Activated T-cell treated with anti-CD3 and anti-CD28 coated beads, Interleukin-2, amount 50 U/mL, for 1 hour (primary cell): ENCODE data around the gene TSPAN9.

Source experiments
- DNase-seq: peaks from one replicate; pipeline ENCODE4 v3.0.0-alpha.2; 2020

Gene TSPAN9

GRCh38 chr12:3213768-3214167 is 136.6 kb downstream of the TSPAN9 start:
- DNase-seq = no peak

DNA sequence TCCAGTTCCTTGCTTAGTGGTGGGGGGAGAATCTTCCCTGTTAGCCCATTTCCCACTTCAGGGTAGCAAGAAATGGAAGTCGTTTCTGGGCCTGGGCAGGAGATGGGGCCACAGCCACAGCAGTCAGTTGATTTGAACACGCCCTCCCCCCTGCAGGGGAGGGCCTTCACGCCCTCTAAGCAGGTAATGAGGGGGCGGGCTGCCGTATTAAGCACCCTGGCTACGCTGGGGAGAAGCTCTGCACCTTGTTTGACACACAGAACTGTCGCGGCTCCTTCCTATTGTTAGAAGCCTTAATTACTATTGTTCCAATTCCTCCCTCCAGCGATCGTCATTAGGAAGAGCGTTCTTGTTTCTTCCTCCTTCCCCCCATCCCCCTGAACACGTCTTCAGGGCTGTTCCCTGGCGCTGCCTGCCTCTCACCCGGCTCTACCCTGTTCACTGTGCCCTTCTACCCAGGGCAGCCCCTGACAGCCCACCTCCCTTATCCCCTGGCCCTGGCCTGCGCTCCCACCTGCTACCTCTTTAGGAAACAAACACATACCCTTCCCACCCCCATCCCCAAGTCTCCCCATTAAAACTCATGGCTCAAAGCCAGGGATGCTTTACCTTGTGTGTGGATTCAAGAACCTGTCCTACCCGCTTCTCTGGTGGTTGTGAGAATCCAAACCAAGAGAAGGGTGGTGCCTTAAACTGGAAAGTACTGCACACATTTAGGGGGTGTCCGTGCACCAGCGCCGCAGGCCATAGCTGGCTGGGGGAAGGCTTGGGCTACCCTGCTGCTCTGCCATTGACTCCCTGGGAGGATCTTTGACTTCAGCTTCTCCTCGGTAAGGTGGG is 137.6 kb downstream of the TSPAN9 start:
- no peak for DNase-seq

DNA sequence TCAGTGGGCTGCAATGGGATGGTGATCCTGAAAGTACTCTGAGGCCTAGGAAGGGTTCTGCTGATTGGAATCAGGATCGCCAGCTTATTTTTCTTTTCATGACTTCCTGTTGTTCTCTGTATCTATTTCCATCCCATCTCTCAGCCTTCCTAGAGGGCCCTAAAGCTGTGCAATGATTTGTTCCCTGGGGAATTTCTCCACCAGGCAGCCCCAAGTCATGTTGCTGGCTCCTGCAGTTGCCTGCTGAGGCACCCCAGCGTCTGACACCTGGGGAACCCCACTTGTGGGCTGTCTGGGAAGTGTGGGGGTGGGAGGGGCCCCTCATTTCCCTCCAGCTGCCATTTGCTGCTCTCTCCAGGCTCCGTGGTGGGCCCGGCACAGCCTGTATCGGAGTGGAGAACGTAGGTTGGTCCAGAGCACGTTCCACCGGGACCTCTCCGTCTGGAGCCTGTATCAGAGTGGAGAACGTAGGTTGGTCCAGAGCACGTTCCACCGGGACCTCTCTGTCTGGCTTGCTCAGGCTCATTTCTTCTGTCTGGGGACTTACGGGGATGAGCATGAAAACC is 138.3 kb downstream of the TSPAN9 start:
- DNase-seq = no peak

GRCh38 chr12:3216097-3216496 is 138.9 kb downstream of the TSPAN9 start:
- no peak for DNase-seq

DNA sequence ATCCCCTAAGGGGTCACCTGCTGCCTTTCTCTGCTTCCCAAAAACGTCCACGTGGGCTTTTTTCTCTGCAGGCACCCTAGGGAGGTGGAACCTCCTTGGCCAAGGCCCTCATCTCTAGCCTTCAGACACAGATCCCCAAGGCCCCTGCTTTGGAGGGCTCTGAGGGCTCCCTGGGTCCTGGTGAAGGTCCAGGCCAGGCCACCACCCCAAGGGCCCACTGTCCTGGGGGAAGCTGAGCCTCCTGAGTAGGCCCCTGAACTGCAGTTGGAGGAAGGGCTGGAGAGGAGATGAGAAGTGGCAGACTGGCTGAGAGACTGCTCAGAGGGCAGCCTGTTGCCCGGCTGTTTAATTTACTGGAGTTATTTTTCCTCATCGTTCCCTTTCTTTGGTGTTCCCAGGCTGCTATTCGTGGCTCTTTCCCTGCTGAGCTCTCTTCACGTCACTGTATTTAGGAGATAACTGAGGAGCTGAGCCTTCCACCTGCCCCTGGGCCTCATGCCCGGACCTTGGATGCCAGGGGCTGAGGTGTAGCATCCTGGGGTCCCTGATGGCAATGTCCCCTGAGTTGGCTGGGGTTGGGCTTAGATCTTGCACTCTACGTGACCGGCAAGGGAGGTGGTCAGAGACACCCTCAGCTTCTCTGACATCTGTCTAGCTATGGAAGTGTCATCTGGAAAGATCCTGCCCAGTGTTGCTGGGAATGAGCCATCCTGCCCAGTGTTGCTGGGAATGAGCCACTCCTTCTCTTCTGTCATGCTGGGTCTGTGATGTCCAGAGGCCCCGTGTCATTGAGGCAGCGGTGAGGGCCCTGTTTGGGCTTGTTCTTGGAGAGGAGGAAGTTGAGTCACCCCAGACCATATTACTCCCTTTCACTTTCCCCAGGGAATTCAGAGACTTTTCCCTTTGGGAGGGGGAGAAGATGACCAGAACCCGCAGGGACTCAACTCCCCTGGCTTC is 139.8 kb downstream of the TSPAN9 start:
- DNase-seq = no peak

GRCh38 chr12:3217683-3218079 is 140.5 kb downstream of the TSPAN9 start:
- DNase-seq = no peak

- no peak for DNase-seq
These were observed 141.3 kb downstream of the TSPAN9 start for GRCh38 chr12:3218228-3219171.

- DNase-seq = no peak
These were observed 142.1 kb downstream of the TSPAN9 start for GRCh38 chr12:3219233-3219632.

GRCh38 chr12:3220382-3221321 is 143.5 kb downstream of the TSPAN9 start:
- no peak for DNase-seq

DNA sequence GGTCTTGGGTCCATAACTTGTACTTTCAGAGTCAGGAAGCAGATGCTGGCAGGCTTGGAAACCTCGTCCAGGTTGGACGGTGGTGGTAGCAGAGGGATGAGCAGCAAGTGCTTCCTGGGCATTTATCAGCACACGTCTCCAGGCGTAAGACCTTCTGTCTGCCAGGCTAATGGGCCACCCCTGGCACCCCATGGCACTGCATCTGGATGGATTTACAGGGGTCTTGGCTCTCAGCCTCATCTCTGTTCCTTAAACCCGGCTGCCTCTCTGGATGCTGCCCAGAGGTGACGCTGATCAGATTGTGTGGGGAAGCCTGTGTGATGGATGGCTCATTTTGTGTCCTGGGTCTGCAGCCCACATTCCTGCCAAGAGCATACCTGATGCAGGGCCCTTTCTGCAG is 145.1 kb downstream of the TSPAN9 start:
- DNase-seq = no peak

DNA sequence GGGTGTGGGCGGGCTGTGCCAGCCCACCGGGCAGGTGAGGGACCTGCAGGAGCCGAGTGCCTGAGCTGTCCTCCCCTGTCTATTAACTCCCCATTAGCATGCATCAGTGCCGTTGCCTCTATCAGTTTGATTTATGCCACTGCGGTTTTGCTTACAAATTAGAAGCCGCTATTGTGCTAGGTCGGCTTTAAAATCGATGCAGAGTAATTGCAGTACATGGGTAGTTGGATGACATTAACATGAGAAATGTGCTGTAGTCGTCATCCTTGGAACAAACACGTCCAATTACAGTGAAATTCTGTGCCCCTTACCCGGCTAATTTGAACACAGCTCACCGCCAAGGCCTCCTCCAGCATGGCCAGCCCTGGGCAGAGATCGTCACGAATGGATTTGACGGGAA is 145.8 kb downstream of the TSPAN9 start:
- DNase-seq = no peak

DNA sequence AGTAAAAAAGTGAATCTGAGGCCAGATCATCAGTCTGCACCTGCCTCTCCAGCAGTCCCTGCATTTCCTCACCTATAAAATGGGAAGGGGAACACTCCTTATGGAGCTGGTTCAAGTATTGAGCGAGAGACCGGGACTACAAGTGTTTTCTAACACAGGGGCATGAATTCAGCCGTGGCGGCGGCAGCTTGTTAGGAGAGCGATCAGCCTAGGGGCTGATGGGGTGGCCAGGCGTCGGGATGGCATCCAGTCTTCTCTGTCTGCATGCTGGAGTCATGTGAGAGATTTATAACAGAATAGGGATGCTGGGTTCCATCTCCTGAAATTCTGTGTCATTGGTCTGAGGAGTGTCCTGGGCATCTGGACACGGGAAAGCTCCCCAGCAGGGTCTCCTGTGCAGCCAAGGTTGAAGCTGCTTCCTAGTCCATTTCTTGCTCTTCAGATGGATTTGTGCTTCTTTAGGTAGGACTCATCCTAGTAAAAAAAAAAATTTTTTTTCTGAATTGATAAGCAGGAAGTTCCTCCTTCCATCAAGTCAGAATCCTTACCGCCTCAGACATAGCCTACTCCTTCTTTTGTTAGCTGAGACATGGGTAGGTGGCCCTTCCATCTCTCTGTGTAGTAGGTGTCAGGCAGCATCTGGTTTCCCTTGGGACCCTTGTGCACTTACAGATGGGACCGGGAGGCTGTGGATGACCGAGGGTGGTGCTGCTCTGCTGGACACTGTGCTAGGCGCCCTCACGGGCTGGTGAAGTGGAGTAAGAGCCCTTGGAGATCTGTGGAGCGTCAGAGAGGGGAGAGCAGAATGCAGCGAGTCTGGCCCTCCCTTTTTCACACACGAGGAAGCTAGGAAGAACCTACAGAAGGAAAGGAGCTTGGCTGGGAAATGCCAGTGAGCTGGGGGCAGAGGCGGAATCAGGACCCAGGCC is 146.7 kb downstream of the TSPAN9 start:
- no peak for DNase-seq

DNA sequence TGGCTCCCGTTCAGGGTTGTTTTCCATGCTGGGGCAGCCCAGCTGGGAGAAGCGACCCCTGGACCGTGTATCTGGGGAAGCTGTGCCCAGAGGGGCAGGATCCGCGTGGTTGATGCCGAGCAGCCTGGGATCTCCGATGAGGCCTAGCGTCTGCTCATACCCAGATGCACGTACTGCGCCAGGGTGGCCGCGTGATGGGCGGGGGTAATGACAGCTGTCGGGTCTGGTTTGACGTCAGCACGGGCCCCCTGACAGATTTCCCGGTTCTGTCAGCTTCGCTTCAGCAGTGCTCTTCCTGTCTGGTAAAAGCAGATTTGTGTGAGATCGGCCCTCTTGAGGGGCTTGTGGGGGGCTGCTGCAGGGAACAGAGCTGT is 147.3 kb downstream of the TSPAN9 start:
- no peak for DNase-seq

DNA sequence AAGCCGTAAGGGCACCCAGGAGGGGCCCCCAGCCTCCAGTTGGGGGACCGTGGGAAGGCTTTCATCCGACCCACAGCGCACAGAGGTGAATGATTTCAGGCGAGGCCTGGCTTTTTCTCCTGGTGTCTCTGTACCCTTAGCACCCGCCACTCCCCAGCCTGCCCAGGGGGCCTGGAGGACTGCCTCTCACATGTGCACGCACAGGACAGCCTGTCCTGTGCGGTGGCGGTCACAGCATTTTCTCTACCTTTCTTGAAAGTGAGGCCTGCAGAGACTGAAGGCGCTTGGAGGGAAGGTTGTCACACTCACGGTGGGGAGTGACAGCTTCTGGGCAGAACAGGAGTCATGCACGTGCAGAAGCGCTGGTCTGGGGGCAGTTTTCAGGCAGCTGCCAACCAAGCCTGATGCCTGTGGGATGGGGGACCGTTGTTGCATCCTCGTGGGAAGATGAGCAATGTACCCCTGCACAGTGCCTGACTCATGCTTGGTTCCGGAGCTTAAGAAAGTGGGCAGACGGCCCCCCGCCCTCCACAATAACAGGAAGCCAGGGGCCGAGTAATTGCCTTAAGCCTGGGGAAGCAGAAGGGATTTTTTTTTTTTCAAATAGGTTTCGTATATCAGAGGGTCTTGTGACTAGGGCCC is 148.1 kb downstream of the TSPAN9 start:
- no peak for DNase-seq

DNA sequence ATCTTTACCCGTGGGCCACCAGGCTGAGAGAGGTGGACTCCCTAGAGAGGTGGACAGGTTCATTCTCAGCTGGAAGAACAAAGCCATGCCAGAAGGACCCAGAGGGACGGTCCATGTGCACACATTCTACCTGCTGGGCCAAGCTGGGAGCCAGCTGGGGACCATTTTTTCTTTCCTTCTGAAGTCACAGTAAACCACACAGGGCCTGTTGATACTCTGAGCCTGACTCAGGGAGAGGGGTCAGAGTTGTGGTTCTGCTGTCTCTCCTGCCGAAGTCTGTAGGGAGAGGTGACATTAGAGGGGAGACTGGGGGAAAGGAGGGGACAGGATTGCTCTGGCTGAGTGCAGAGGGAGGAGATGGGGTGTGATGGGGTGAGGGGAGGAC is 148.6 kb downstream of the TSPAN9 start:
- DNase-seq = no peak

GRCh38 chr12:3226264-3226663 is 149.1 kb downstream of the TSPAN9 start:
- DNase-seq = no peak

- DNase-seq = no peak
These were observed 150.1 kb downstream of the TSPAN9 start for GRCh38 chr12:3227076-3227975.

GRCh38 chr12:3228552-3228951 is 151.4 kb downstream of the TSPAN9 start:
- no peak for DNase-seq

GRCh38 chr12:3229577-3229976 is 152.4 kb downstream of the TSPAN9 start:
- DNase-seq = no peak
